GM19043 (cell line): ENCODE data around the gene CDC42SE2.

Source experiments
- ATAC-seq: cut with Tn5 transposase; IDR thresholded peaks from one replicate; pipeline ENCODE4 v1.9.1; 2021; ENCODE audit warnings: low read depth; ENCODE audit not compliant: unreplicated experiment

Gene CDC42SE2

DNA sequence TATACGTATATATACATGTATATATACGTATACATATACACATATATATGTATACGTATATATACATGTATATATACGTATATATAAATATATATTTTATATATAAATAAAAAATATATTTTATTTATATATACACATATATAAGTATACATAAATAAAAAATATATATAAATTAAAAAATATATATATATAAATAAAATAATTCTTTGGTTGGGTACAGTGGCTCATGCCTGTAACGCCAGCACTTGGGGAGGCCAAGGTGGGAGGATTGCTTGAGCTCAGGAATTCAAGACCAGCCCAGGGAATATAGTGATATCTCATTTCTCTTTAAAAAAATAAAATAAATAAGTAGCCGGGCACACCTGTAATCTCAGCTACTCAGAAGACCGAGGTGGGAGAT lies 155.0 kb downstream of the CDC42SE2 start:
- ATAC-seq, result no peak

DNA sequence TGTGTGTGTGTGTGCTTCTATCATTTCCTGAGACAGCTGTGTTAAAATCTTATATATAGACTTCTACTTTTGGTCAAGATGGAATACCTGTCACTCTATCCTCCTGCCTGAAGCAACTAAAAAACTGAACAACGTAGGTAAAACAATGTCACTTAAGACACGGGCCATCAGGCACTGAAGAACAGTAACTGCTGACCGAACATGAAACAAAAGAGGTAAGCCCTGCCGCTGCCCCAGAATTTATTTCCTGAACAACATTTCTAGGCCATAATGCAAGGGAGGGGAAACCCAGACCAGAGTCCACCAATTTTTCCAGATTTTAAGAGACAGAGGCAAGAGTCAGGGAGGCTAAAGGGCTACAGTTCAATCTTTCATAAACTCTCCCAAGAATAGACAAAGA lies 156.0 kb downstream of the CDC42SE2 start:
- no peak for ATAC-seq

DNA sequence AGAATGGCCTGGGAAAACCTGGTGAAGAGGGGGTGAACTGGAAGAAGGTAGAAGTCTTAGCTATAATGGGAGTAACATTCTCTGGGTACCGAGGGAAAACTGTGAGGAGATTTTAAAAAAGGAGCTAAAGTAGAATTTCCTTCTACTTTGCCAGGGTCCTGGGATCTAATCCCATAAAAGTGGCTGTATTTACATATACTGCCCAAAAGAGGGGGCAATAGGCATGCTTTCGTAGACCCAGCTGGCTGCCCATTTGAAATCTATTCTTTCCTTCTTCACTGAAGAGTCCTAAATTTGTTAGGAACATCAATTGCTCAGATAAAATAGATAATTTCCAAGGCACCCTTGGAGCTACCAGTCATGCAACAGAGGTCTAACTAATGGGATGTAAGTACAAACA lies 159.2 kb downstream of the CDC42SE2 start:
- ATAC-seq, result no peak

DNA sequence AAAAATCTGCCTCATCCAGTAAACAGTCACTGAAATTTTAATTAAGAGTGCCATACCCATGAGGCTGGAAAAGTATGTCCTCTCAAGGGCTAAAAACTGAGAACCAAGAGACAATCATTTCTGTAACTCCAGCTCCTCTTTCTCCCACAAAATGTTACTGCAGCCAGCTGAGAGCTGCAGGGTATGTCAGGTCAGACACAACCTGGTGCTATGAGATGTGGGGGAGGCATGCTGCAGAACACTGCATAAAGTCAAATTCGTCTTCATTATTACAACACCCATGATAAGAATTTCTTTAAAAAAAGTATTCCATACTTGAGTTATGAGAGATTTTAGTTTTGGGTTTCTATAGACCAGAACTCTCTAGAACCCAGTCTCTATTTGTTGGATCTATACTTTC lies 162.2 kb downstream of the CDC42SE2 start:
- ATAC-seq, result no peak

DNA sequence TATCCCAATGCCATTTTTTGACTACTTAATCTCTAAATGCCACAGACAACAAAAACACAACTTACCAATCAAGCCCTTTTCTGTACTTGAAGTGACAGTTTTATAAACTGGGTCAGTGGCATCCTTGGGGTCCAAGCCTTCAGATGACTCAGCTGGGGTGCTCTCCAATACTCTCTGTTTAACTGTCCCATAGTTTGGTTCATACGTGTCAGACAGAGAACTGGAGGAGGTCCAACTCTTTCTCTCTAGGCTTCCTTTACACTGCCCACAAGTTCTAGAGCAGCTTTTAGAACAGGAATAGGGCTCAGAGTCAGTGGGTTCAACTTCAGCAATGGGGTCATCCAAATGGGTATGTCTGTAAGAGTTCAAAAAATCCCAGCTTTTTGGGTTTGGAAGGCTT lies 166.9 kb downstream of the CDC42SE2 start:
- no peak for ATAC-seq

DNA sequence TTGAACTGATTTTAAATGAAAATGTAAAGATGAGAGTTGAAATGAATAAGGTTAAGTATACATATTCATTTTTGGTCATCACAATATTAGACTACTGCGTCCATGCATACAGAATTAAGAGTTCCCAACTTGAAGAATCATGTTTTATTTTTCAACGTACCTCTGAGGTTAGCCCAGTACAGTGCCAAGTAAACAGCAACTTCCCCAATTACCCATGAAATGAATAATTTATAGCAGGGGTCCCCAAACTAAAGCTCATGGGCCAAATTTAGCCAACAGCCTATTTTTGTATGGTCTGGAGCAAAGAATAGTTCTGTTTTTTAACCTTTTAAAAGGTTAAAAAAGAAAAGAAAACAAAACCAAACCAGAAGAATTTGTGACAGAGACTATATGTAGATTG lies 167.9 kb downstream of the CDC42SE2 start:
- ATAC-seq, result no peak

DNA sequence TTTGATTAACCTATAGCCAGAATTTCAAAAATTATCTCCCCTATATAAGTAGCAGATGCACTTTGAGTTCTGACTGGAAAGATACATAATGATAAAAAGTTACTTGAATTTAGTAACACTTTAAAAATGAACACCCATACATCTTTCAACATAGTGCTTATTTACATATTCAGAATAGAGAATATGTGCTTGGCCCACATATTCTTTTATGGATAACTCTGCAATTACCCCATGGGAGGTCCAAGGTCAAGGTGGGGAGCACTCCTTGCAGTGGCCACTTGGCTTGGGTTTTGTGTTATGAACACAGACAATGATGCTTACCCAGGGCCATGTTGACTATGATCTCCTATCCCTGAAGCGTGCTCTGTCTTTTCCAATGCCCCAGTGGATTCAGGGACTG lies 169.3 kb downstream of the CDC42SE2 start:
- no peak for ATAC-seq

DNA sequence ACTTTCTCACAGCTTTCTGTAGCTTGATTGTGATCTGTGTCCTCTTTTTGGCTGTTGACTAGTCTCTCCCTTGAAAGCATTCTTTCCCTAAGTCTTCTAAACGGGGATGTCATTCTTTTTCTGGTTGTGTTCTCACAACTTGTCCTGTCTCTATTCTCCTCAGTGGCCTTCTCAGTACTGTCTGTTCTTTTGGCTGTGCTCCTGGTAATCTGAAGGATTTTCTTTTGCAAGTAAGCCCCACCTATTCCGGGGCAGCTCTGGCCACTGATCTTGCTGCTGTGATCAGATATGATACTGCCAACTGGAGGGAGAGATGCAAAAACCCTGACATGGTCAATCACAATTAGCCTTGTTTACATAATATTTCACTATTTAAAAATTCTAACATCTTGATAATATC lies 172.2 kb downstream of the CDC42SE2 start:
- no peak for ATAC-seq

DNA sequence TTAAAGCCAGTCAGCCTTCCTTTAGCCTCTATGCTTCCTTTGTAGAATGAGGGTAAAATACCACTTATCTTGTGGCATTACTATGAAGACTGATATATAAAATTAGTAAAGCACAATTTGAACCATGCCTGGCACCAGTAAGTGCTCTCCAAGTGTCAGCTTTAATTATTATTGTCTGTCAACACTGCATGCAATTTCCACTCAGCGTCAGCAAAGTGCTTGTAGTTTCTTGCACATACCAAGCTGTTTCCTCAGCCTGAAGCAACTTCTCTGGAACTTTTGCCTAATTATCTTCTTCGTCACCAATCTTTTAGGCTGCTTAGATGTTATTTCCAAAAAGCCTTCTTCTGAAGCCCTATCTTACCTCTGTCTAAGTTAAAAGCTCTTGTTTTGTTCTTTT lies 177.3 kb downstream of the CDC42SE2 start:
- no peak for ATAC-seq
